ENCODE data around the gene ANKRD52. TPM values are rescaled to one million over a fixed set of nuclear protein-coding genes. Genes with fewer than 3 reads are reported as not detected.

Gene ANKRD52
- total RNA-seq, result 17.7 and 18.9 TPM in 2 replicates

GRCh38 chr12:56258068-56258819, at the start of gene ANKRD52:
Gene ANKRD52 (minus strand): TSS chr12:56258384. CDS start chr12:56258269, 115 bp downstream.

GRCh38 chr12:56299853-56300643, 41.9 kb upstream of the ANKRD52 start, which contains the start of gene CS:
Gene CS (minus strand): TSS chr12:56300330. CDS start chr12:56300201, 129 bp downstream.

GRCh38 chr12:56266693-56267442, 8.7 kb upstream of the ANKRD52 start, which contains the start of gene COQ10A:
Gene COQ10A (plus strand): TSS chr12:56266942. CDS start chr12:56267119, 177 bp downstream.

GRCh38 chr12:56229916-56230431, 28.2 kb downstream of the ANKRD52 start, which contains the start of gene SLC39A5:
Gene SLC39A5 (plus strand): TSS chr12:56230051. CDS start chr12:56231275, 1,224 bp downstream.

GRCh38 chr12:56224102-56224701, 34.0 kb downstream of the ANKRD52 start, which contains the start of gene NABP2:
Gene NABP2 (plus strand): TSS chr12:56224342. CDS start chr12:56224857, 515 bp downstream.

GRCh38 chr12:56221757-56222530, 36.2 kb downstream of the ANKRD52 start, which contains the start of gene RNF41:
Gene RNF41 (minus strand): TSS chr12:56221922. CDS start chr12:56214047, 7,875 bp downstream.

GRCh38 chr12:56189099-56189917, 68.9 kb downstream of the ANKRD52 start, which contains the start of gene SMARCC2:
Gene SMARCC2 (minus strand): TSS chr12:56189483. CDS start chr12:56189461, 22 bp downstream.

Other genes starting within 250 kb of the ANKRD52 start
- 0.49 and 0.60 TPM in 2 replicates for gene IKZF4, start 237.3 kb downstream of the ANKRD52 start, total RNA-seq
- 2,120 and 2,289 TPM in 2 replicates for gene RPS26, start 216.5 kb downstream of the ANKRD52 start, total RNA-seq
- not detected in 2 replicates for gene ERBB3, start 178.2 kb downstream of the ANKRD52 start, total RNA-seq
- 183 and 202 TPM in 2 replicates for gene PA2G4, start 153.8 kb downstream of the ANKRD52 start, total RNA-seq
- 2,181 and 3,254 TPM in 2 replicates for gene RPL41, start 141.8 kb downstream of the ANKRD52 start, total RNA-seq
- gene ZC3H10, start 140.1 kb downstream of the ANKRD52 start, total RNA-seq, result 2.5 and 3.0 TPM in 2 replicates
- 247 and 287 TPM in 2 replicates for gene ESYT1, start 130.1 kb downstream of the ANKRD52 start, total RNA-seq
- 75.2 and 78.8 TPM in 2 replicates for gene MYL6B, start 105.8 kb downstream of the ANKRD52 start, total RNA-seq
- 4,496 and 4,852 TPM in 2 replicates for gene MYL6, start 100.0 kb downstream of the ANKRD52 start, total RNA-seq
- gene SMARCC2, start 68.9 kb downstream of the ANKRD52 start, total RNA-seq, result 40.6 and 44.5 TPM in 2 replicates
- gene RNF41, start 36.5 kb downstream of the ANKRD52 start, total RNA-seq, result 46.2 and 57.4 TPM in 2 replicates
- 41.6 and 57.6 TPM in 2 replicates for gene NABP2, start 34.0 kb downstream of the ANKRD52 start, total RNA-seq
- gene SLC39A5, start 28.3 kb downstream of the ANKRD52 start, total RNA-seq, result not detected in 2 replicates
- 7.4 and 9.2 TPM in 2 replicates for gene COQ10A, start 8.6 kb upstream of the ANKRD52 start, total RNA-seq
- gene CS, start 41.9 kb upstream of the ANKRD52 start, total RNA-seq, result 156 and 157 TPM in 2 replicates
- gene CNPY2, start 57.6 kb upstream of the ANKRD52 start, total RNA-seq, result 107 and 108 TPM in 2 replicates
- 5.5 and 7.4 TPM in 2 replicates for gene PAN2, start 75.6 kb upstream of the ANKRD52 start, total RNA-seq
- 0.13 TPM in 1 of 2 replicates, not detected in the other for gene IL23A, start 80.5 kb upstream of the ANKRD52 start, total RNA-seq
- 50.8 and 60.7 TPM in 2 replicates for gene STAT2, start 101.7 kb upstream of the ANKRD52 start, total RNA-seq
- not detected in 2 replicates for gene APOF, start 104.5 kb upstream of the ANKRD52 start, total RNA-seq
- 21.9 and 23.5 TPM in 2 replicates for gene TIMELESS, start 191.0 kb upstream of the ANKRD52 start, total RNA-seq
- gene MIP, start 196.3 kb upstream of the ANKRD52 start, total RNA-seq, result not detected in 2 replicates
- 2.0 and 2.4 TPM in 2 replicates for gene SPRYD4, start 210.2 kb upstream of the ANKRD52 start, total RNA-seq
- gene GLS2, start 229.8 kb upstream of the ANKRD52 start, total RNA-seq, result not detected in 2 replicates

All from mammary microvascular endothelial cell (primary cell).